SU-DHL-6 (cell line): ENCODE measurements around the gene GATA3.

Experiments
- H2AFZ ChIP-seq: fragments of 200-600 bp; sonication (generic); 2 replicates; pipeline ENCODE4 v1.6.1; 2014; ENCODE audit warnings: low read depth, mild to moderate bottlenecking, moderate library complexity, mixed read lengths, antibody characterized with exemption, low read length; ENCODE audit not compliant: severe bottlenecking
- H3F3A ChIP-seq: fragments of 200-600 bp; shearing (Covaris generic); 2 replicates; pipeline ENCODE4 v1.6.0; 2016; ENCODE audit warnings: antibody characterized with exemption, mild to moderate bottlenecking; ENCODE audit not compliant: insufficient read depth
- H3K27ac ChIP-seq: fragments of 200-600 bp; sonication (generic); 2 replicates; pipeline ENCODE4 v1.5.1; 2016; ENCODE audit warnings: low read depth, mild to moderate bottlenecking, low read length, moderate library complexity, mixed read lengths
- H3K27me3 ChIP-seq: fragments of 200-600 bp; sonication (generic), shearing (Covaris generic); 2 replicates; pipeline ENCODE4 v1.6.0; 2014; ENCODE audit warnings: mild to moderate bottlenecking, low read length
- H3K36me3 ChIP-seq: fragments of 200-600 bp; sonication (generic); 2 replicates; pipeline ENCODE4 v1.6.1; 2014; ENCODE audit warnings: mild to moderate bottlenecking, low read length, mixed read lengths
- H3K4me2 ChIP-seq: fragments of 300-600, 200-600 bp; shearing (Covaris generic), sonication (generic); 2 replicates; pipeline ENCODE4 v1.6.0; 2014; ENCODE audit warnings: low read length, low read depth, mild to moderate bottlenecking; ENCODE audit not compliant: poor library complexity, severe bottlenecking
- H3K4me3 ChIP-seq: fragments of 200-600 bp; sonication (generic); 2 replicates; pipeline ENCODE4 v1.5.1; 2014; ENCODE audit warnings: antibody characterized with exemption, low read length, mild to moderate bottlenecking, mixed read lengths; ENCODE audit not compliant: insufficient read depth, poor library complexity, severe bottlenecking
- H3K79me2 ChIP-seq: fragments of 200-600 bp; sonication (generic); 2 replicates; pipeline ENCODE4 v1.6.1; 2014; ENCODE audit warnings: mild to moderate bottlenecking, low read length, moderate library complexity; ENCODE audit not compliant: insufficient read depth
- H3K9ac ChIP-seq: fragments of 200-600 bp; sonication (generic); 2 replicates; pipeline ENCODE4 v1.7.0; 2014; ENCODE audit warnings: mild to moderate bottlenecking, low read length
- H3K9me2 ChIP-seq: fragments of 200-600 bp; sonication (generic); replicated peaks from 2 replicates; pipeline ENCODE4 v1.6.1; 2014; ENCODE audit warnings: low read length; ENCODE audit not compliant: insufficient read depth
- H3K9me3 ChIP-seq: fragments of 200-600 bp; sonication (generic); 2 replicates; pipeline ENCODE4 v1.6.1; 2014; ENCODE audit warnings: low read length, mixed read lengths; ENCODE audit not compliant: insufficient read depth
- H4K20me1 ChIP-seq: fragments of 200-600 bp; sonication (generic); 2 replicates; pipeline ENCODE4 v1.6.1; 2014; ENCODE audit warnings: low read depth, mild to moderate bottlenecking, antibody characterized with exemption, low read length, moderate library complexity, mixed read lengths
- EZH2phosphoT487 ChIP-seq: fragments of 200-600 bp; sonication (generic), shearing (Covaris generic); conservative IDR thresholded peaks from 2 replicates; pipeline ENCODE4 v1.6.1; 2018; ENCODE audit warnings: mild to moderate bottlenecking, antibody characterized with exemption, low read length, moderate library complexity, mixed read lengths
- TF ChIP-seq, protein P1 (sequence below): fragments of 200-600 bp; sonication (generic); IDR thresholded peaks from one replicate; pipeline ENCODE4 v1.5.1; 2017; ENCODE audit warnings: antibody characterized with exemption, mild to moderate bottlenecking, low read length, moderate library complexity; ENCODE audit not compliant: insufficient read depth, poor library complexity, severe bottlenecking

GATA3 gene

DNA sequence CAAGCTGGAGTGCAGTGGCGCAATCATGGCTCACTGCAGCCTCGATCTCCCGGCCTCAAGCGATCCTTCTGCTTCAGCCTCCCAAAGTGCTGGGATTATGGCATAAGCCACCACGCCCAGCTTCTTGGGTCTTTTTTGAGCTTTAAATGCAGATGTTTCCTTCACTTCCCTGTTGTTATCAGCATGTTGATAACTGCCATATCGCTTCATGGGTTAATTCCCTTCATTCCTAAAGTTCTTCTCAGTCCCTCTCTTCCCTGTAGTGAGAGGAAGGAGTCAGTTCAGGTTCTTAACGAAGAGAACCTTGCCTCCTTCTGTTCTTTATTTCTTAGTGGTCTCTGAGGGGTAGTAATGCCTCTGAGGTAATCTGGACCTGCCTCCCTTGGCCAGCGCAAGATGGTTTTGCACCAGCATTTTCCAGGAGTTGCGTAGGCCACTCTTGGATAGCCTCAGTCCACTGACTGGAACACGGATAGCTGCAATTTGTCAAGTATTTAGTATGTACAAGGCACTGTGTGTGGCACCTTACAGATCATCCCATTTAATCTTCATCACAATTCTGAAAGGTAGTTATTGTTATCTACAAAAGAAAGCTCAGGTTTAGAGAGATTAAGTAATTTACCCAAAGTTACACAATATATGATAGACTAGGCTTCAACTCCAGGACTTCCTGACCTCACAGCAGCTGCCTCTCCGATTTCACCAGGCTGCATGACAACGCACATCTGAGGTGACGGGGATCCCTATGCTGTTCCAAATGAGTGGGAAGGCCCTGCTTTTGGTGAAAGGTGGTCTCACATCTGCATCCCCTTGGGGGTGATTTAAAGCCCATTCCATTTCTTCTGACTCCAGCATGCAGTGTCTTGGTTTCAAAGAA, 60.5 kb downstream of the GATA3 start:
- H3K9ac ChIP-seq: no peak overlapping the region
- H3K9me2 ChIP-seq: no peaks in the 10 kb centered on the region
- no peaks in the 10 kb centered on the region for H3K9me3 ChIP-seq
- H3K79me2 ChIP-seq: no peaks in the 10 kb centered on the region
- H3K4me2 ChIP-seq: no peak overlapping the region
- no peaks in the 10 kb centered on the region for H3K36me3 ChIP-seq
- TF ChIP-seq, protein P1, sequence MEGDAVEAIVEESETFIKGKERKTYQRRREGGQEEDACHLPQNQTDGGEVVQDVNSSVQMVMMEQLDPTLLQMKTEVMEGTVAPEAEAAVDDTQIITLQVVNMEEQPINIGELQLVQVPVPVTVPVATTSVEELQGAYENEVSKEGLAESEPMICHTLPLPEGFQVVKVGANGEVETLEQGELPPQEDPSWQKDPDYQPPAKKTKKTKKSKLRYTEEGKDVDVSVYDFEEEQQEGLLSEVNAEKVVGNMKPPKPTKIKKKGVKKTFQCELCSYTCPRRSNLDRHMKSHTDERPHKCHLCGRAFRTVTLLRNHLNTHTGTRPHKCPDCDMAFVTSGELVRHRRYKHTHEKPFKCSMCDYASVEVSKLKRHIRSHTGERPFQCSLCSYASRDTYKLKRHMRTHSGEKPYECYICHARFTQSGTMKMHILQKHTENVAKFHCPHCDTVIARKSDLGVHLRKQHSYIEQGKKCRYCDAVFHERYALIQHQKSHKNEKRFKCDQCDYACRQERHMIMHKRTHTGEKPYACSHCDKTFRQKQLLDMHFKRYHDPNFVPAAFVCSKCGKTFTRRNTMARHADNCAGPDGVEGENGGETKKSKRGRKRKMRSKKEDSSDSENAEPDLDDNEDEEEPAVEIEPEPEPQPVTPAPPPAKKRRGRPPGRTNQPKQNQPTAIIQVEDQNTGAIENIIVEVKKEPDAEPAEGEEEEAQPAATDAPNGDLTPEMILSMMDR: no peak
- TF ChIP-seq EZH2phosphoT487: no peak
- no peaks in the 10 kb centered on the region for H4K20me1 ChIP-seq
- no peaks in the 10 kb centered on the region for H3K27me3 ChIP-seq
- no peak overlapping the region for H3K27ac ChIP-seq
- H3F3A ChIP-seq: no peaks in the 10 kb centered on the region
- H2AFZ ChIP-seq: no peak overlapping the region
- H3K4me3 ChIP-seq: no peak overlapping the region

DNA sequence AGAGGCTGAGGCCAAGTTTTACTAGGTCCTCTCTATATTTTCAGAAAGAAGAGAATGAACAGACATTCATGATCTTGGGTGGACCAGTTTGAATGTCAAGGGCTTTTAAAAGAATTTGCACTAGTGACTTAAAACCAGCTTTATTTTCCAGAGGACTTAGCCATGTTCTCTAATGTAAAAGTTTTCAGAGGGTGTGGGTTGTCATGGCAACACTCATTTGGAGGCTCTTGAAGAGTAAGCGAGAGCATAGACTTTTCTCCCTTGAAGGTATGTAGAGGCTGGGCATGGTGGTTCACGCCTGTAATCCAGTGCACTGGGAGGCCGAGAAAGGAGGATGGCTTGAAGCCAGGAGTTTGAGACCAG, 61.1 kb downstream of the GATA3 start:
- Histone ChIP-seq H4K20me1 (no peaks in the 10 kb centered on the region), H3K9me3 (no peaks in the 10 kb centered on the region), H3K27ac (no peak overlapping the region), H2AFZ (no peak overlapping the region), H3K27me3 (no peaks in the 10 kb centered on the region), H3F3A (no peaks in the 10 kb centered on the region), H3K9ac (no peak overlapping the region), H3K9me2 (no peaks in the 10 kb centered on the region), H3K4me3 (no peak overlapping the region), H3K36me3 (no peaks in the 10 kb centered on the region), H3K4me2 (no peak overlapping the region), H3K79me2 (no peaks in the 10 kb centered on the region)
- TF ChIP-seq, protein P1: no peak
- TF ChIP-seq EZH2phosphoT487: no peak

DNA sequence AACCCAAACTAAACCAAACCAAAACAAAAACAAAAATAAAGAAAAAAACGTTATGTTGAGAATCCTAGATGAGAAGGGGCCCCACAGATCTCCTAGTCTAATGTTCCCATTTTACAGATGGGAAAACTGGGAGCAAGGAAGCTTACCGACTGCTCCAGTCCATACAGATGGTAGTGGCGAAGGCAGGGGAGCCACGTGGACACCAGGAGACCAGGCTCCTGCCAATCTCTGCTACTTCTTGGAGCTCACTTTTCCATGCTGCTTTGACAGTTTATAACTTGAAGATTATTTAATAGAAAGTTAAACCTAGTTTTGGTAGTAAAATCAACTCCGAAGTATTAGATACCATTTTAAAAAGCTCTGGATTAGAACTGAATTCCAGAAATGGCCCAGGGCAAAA, 62.0 kb downstream of the GATA3 start:
- Histone ChIP-seq H3K9ac (no peak overlapping the region), H3F3A (no peaks in the 10 kb centered on the region), H3K36me3 (no peaks in the 10 kb centered on the region), H3K27ac (no peak overlapping the region), H3K4me2 (no peak overlapping the region), H3K79me2 (no peaks in the 10 kb centered on the region), H3K9me2 (no peaks in the 10 kb centered on the region), H3K27me3 (no peaks in the 10 kb centered on the region), H3K9me3 (no peaks in the 10 kb centered on the region), H2AFZ (no peak overlapping the region), H3K4me3 (no peak overlapping the region), H4K20me1 (no peaks in the 10 kb centered on the region)
- TF ChIP-seq, protein P1: no peak
- TF ChIP-seq EZH2phosphoT487: no peak
